H9 (cell line): ENCODE results near the gene CROCC. TPM values are rescaled to one million over a fixed set of nuclear protein-coding genes. Genes with fewer than 3 reads are reported as not detected.
"Not testable (repeated sequence)": the region's sequence is repeated elsewhere in the genome, so short reads cannot be mapped to it uniquely, and the experiment has no call there.

Experiments
- DNase-seq: peaks from one replicate; pipeline ENCODE4 v3.0.0-alpha.2; 2017
- H2AFZ ChIP-seq: one replicate; pipeline ENCODE4 v1.6.1; 2013; ENCODE audit warnings: mild to moderate bottlenecking, low read length, control low read depth, moderate library complexity
- H2AK5ac ChIP-seq: 2 replicates; pipeline ENCODE4 v1.6.1; 2013; ENCODE audit warnings: low read length, control low read depth, mixed read lengths; ENCODE audit not compliant: insufficient read length
- H2BK120ac ChIP-seq: one replicate; pipeline ENCODE4 v1.6.1; 2013; ENCODE audit warnings: low read depth, mild to moderate bottlenecking, low read length, control low read depth, inconsistent platforms; ENCODE audit not compliant: poor library complexity, severe bottlenecking
- H2BK12ac ChIP-seq: 2 replicates; pipeline ENCODE4 v1.6.1; 2013; ENCODE audit warnings: low read length, control low read depth, mixed read lengths, low read depth; ENCODE audit not compliant: insufficient read length
- H2BK15ac ChIP-seq: 2 replicates; pipeline ENCODE4 v1.6.1; 2013; ENCODE audit warnings: low read depth, low read length, control low read depth
- H2BK20ac ChIP-seq: one replicate; pipeline ENCODE4 v1.6.1; 2013; ENCODE audit warnings: low read depth, mild to moderate bottlenecking, low read length, control low read depth, inconsistent platforms; ENCODE audit not compliant: poor library complexity, severe bottlenecking
- H2BK5ac ChIP-seq: 2 replicates; pipeline ENCODE4 v1.6.1; 2013; ENCODE audit warnings: low read length, control low read depth, mixed read lengths; ENCODE audit not compliant: insufficient read length
- H3K14ac ChIP-seq: 2 replicates; pipeline ENCODE4 v1.6.1; 2013; ENCODE audit warnings: low read length, control low read depth; ENCODE audit not compliant: insufficient read depth
- H3K18ac ChIP-seq: 2 replicates; pipeline ENCODE4 v1.6.1; 2013; ENCODE audit warnings: low read depth, mild to moderate bottlenecking, mixed read lengths, low read length, control low read depth; ENCODE audit not compliant: insufficient read length
- H3K23ac ChIP-seq: 2 replicates; pipeline ENCODE4 v1.6.1; 2013; ENCODE audit warnings: low read length, control low read depth, mixed read lengths, low read depth; ENCODE audit not compliant: insufficient read length
- H3K23me2 ChIP-seq: 2 replicates; pipeline ENCODE4 v1.6.1; 2013; ENCODE audit warnings: low read depth, mild to moderate bottlenecking, mixed read lengths, low read length, control low read depth; ENCODE audit not compliant: insufficient read length, poor library complexity, severe bottlenecking
- H3K27ac ChIP-seq: 2 replicates; pipeline ENCODE4 v1.5.1; 2013; ENCODE audit warnings: low read length, control low read depth, mixed read lengths, low read depth; ENCODE audit not compliant: insufficient read length
- H3K27me3 ChIP-seq: 2 replicates; pipeline ENCODE4 v1.6.1; 2013; ENCODE audit warnings: low read length, control low read depth, inconsistent platforms; ENCODE audit not compliant: insufficient read depth
- H3K4ac ChIP-seq: 2 replicates; pipeline ENCODE4 v1.6.1; 2013; ENCODE audit warnings: low read depth, mild to moderate bottlenecking, control low read depth, inconsistent platforms, low read length, moderate library complexity
- H3K4me1 ChIP-seq: 2 replicates; pipeline ENCODE4 v1.6.1; 2013; ENCODE audit warnings: low read length, control low read depth, inconsistent platforms; ENCODE audit not compliant: insufficient read depth
- H3K4me2 ChIP-seq: 2 replicates; pipeline ENCODE4 v1.6.1; 2013; ENCODE audit warnings: low read length, control low read depth, mixed read lengths; ENCODE audit not compliant: insufficient read length, insufficient read depth
- H3K56ac ChIP-seq: 2 replicates; pipeline ENCODE4 v1.6.1; 2013; ENCODE audit warnings: low read depth, mild to moderate bottlenecking, mixed read lengths, low read length, control low read depth; ENCODE audit not compliant: insufficient read length
- H3K79me1 ChIP-seq: 2 replicates; pipeline ENCODE4 v1.6.1; 2013; ENCODE audit warnings: low read depth, mild to moderate bottlenecking, moderate library complexity, low read length, control low read depth, inconsistent platforms; ENCODE audit not compliant: insufficient read depth, poor library complexity, severe bottlenecking
- H3K79me2 ChIP-seq: 2 replicates; pipeline ENCODE4 v1.6.1; 2013; ENCODE audit warnings: low read length, control low read depth, inconsistent platforms; ENCODE audit not compliant: insufficient read depth
- H3K9ac ChIP-seq: 2 replicates; pipeline ENCODE4 v1.6.1; 2013; ENCODE audit warnings: low read length, control low read depth, mixed read lengths; ENCODE audit not compliant: insufficient read length; ENCODE audit errors: extremely low read depth
- H3K9me3 ChIP-seq: one replicate; pipeline ENCODE4 v1.6.1; 2013; ENCODE audit warnings: low read depth, low read length, inconsistent platforms; ENCODE audit not compliant: control insufficient read depth
- H3T11ph ChIP-seq: one replicate; pipeline ENCODE4 v1.6.1; 2013; ENCODE audit warnings: mild to moderate bottlenecking, low read length, control low read depth, inconsistent platforms
- H4K20me1 ChIP-seq: one replicate; pipeline ENCODE4 v1.6.1; 2013; ENCODE audit not compliant: control insufficient read depth, insufficient read length, insufficient read depth
- H4K5ac ChIP-seq: 2 replicates; pipeline ENCODE4 v1.6.1; 2013; ENCODE audit warnings: low read depth, mild to moderate bottlenecking, mixed read lengths, low read length, control low read depth; ENCODE audit not compliant: insufficient read length
- H4K8ac ChIP-seq: replicated peaks from 2 replicates; pipeline ENCODE4 v1.6.1; 2013; ENCODE audit warnings: low read length, control low read depth, mixed read lengths, low read depth; ENCODE audit not compliant: insufficient read length
- H4K91ac ChIP-seq: 2 replicates; pipeline ENCODE4 v1.6.1; 2013; ENCODE audit warnings: low read depth, mild to moderate bottlenecking, moderate library complexity, mixed read lengths, low read length, control low read depth; ENCODE audit not compliant: insufficient read length
- H3K27ac Mint-ChIP-seq, 3 experiments: 2 replicates in 2 of 3; 3 replicates in 1 of 3; pipeline ENCODE4 v1.8.0; 2020 to 2021; ENCODE audit warnings: mixed read lengths in 3 of 3, mild to moderate bottlenecking in 1 of 3, moderate library complexity in 1 of 3
- H3K27me3 Mint-ChIP-seq: 2 replicates; pipeline ENCODE4 v1.8.0; 2021; ENCODE audit warnings: low read depth, mild to moderate bottlenecking, moderate library complexity, mixed read lengths
- H3K36me3 Mint-ChIP-seq, 3 experiments: 2 replicates in 2 of 3; 3 replicates in 1 of 3; pipeline ENCODE4 v1.8.0; 2020 to 2021; ENCODE audit warnings: low read depth in 3 of 3, mixed read lengths in 3 of 3; ENCODE audit not compliant: insufficient read depth in 1 of 3
- H3K4me1 Mint-ChIP-seq, 2 experiments: 2 replicates each; pipeline ENCODE4 v1.8.0; 2020; ENCODE audit warnings: mixed read lengths in 2 of 2
- H3K4me3 Mint-ChIP-seq, 2 experiments: 2 replicates in 1 of 2; 3 replicates in 1 of 2; pipeline ENCODE4 v1.8.0; 2020 to 2021; ENCODE audit warnings: mild to moderate bottlenecking in 2 of 2, mixed read lengths in 2 of 2, moderate library complexity in 1 of 2
- H3K9me3 Mint-ChIP-seq, 2 experiments: 2 replicates in 1 of 2; 3 replicates in 1 of 2; pipeline ENCODE4 v1.8.0; 2020; ENCODE audit warnings: mild to moderate bottlenecking in 2 of 2, mixed read lengths in 2 of 2, moderate library complexity in 1 of 2
- WGBS: extraction: QIAGEN DNeasy Blood & Tissue Kit; methylation state at CpG from one replicate; pipeline ENCODE4 v1.1.7; 2013; ENCODE audit warnings: missing lambda C conversion rate, low lambda C conversion rate, mixed read lengths; ENCODE audit not compliant: insufficient read length; ENCODE audit errors: extremely low coverage; 5-methylcytosine and 5-hydroxymethylcytosine counted together
- total RNA-seq: library from RNA; stranded (reverse); gene quantifications from 2 replicates; pipeline ENCODE4 v1.2.1, GENCODE V29; 2021

Gene CROCC
- total RNA-seq, 1 experiment from 2014 or later: 40.7 TPM

GRCh38 chr1:16891057-16891456 is 30.7 kb upstream of the CROCC start:
- WGBS: no CpG with 5 or more reads among the region's 4 CpGs
- H3K9me3 ChIP-seq, H3K4me3 Mint-ChIP-seq, H3K27me3 ChIP-seq, H4K91ac ChIP-seq, H3K79me1 ChIP-seq, H3K79me2 ChIP-seq, H2BK5ac ChIP-seq, H3K4me2 ChIP-seq, H3K23ac ChIP-seq, H3K9me3 Mint-ChIP-seq, H3K23me2 ChIP-seq, H3K4me1 ChIP-seq, H4K8ac ChIP-seq, H2AFZ ChIP-seq, H3K14ac ChIP-seq, H2BK20ac ChIP-seq, H3K4ac ChIP-seq, H3K9ac ChIP-seq, H3K36me3 Mint-ChIP-seq, DNase-seq, H3K27ac ChIP-seq, H4K20me1 ChIP-seq, H2AK5ac ChIP-seq, H3T11ph ChIP-seq, H2BK15ac ChIP-seq, H2BK120ac ChIP-seq, H2BK12ac ChIP-seq, H4K5ac ChIP-seq, H3K27me3 Mint-ChIP-seq, H3K56ac ChIP-seq, H3K27ac Mint-ChIP-seq, H3K18ac ChIP-seq: not testable (repeated sequence)
- H3K4me1 Mint-ChIP-seq: peaks cover 15 to 23% of the 10 kb centered on the region in 2 experiments

GRCh38 chr1:16892978-16893525 is 28.7 kb upstream of the CROCC start:
- not testable (repeated sequence) for H4K5ac ChIP-seq, H2BK5ac ChIP-seq, H3T11ph ChIP-seq, H3K56ac ChIP-seq, H3K79me2 ChIP-seq, H3K9ac ChIP-seq, H3K4me1 ChIP-seq, H3K4me3 Mint-ChIP-seq, H3K23ac ChIP-seq, H3K4ac ChIP-seq, H3K27me3 ChIP-seq, H2AFZ ChIP-seq, H3K14ac ChIP-seq, H4K8ac ChIP-seq, H3K79me1 ChIP-seq, H3K23me2 ChIP-seq, H3K18ac ChIP-seq, H2BK20ac ChIP-seq, H2AK5ac ChIP-seq, H3K4me2 ChIP-seq, DNase-seq, H3K9me3 ChIP-seq, H2BK15ac ChIP-seq, H2BK12ac ChIP-seq, H3K9me3 Mint-ChIP-seq, H3K27ac ChIP-seq, H3K27me3 Mint-ChIP-seq, H2BK120ac ChIP-seq, H4K20me1 ChIP-seq, H4K91ac ChIP-seq, H3K36me3 Mint-ChIP-seq, H3K27ac Mint-ChIP-seq
- peaks cover 13 to 22% of the 10 kb centered on the region in 2 experiments for H3K4me1 Mint-ChIP-seq
- whole genome bisulfite sequencing: no CpG with 5 or more reads among the region's 6 CpGs
